ENCODE measurements around the gene MZT2B.
"Not testable (repeated sequence)": the region's sequence is repeated elsewhere in the genome, so short reads cannot be mapped to it uniquely, and the experiment has no call there.

The MZT2B gene

GRCh38 chr2:130219147-130219546 lies 37.1 kb downstream of the MZT2B start:
- DNase-seq (ENCODE audit: low spot score): not testable (repeated sequence)

GRCh38 chr2:130220505-130220904 lies 38.4 kb downstream of the MZT2B start:
- not testable (repeated sequence) for DNase-seq (ENCODE audit: low spot score)

- DNase-seq (ENCODE audit: low spot score): not testable (repeated sequence)
These were observed 40.5 kb downstream of the MZT2B start for GRCh38 chr2:130222523-130222922.

- DNase-seq (ENCODE audit: low spot score): not testable (repeated sequence)
These were observed 45.9 kb downstream of the MZT2B start for GRCh38 chr2:130228005-130228404.

- not testable (repeated sequence) for DNase-seq (ENCODE audit: low spot score)
These were observed 46.6 kb downstream of the MZT2B start for GRCh38 chr2:130228467-130229160.

- DNase-seq (ENCODE audit: low spot score): peak; percentile 59
These were observed 47.1 kb downstream of the MZT2B start for GRCh38 chr2:130229161-130229510.

- not testable (repeated sequence) for DNase-seq (ENCODE audit: low spot score)
These were observed 48.3 kb downstream of the MZT2B start for GRCh38 chr2:130230376-130230775.

- not testable (repeated sequence) for DNase-seq (ENCODE audit: low spot score)
These were observed 48.8 kb downstream of the MZT2B start for GRCh38 chr2:130230907-130231306.

- no peak for DNase-seq (ENCODE audit: low spot score)
These were observed 49.6 kb downstream of the MZT2B start for GRCh38 chr2:130231656-130232055.

- not testable (repeated sequence) for DNase-seq (ENCODE audit: low spot score)
These were observed 51.0 kb downstream of the MZT2B start for GRCh38 chr2:130233066-130233465.

GRCh38 chr2:130239581-130239980 lies 57.5 kb downstream of the MZT2B start:
- DNase-seq (ENCODE audit: low spot score): not testable (repeated sequence)
